ENCODE data around the gene NR5A1. TPM values are rescaled to one million over a fixed set of nuclear protein-coding genes. Genes with fewer than 3 reads are reported as not detected.

NR5A1 gene
- total and polyA plus RNA-seq, 2 of the 13 experiments (the other 11 are each of a cell fraction or from before 2014, with no cell fraction given) = 28.9 to 44.7 TPM

DNA sequence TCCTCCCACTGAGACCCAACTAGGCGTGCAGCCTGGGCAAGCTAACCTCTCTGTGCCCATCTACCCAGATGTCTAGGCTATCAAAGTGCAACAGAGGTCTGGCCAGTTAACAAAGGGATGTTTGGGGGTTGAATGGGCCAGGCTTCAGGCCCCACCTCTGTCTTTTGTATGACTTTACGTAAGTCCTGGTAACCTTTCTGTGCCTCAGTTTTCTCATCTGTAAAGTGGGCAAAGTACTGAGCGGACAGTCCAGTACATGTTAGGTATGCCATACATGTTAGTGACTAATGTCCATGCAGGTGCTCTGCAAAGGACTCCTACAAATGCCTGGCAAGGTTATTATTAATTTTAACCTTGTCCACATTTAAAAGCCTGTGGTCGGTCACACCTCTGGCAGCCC is 14.0 kb downstream of the NR5A1 start:
- ATAC-seq = no peak
- H3K4me2 ChIP-seq (ENCODE audit: low read depth, low read length) = no peak overlapping the region
- no peaks in the 10 kb centered on the region for H3K79me2 ChIP-seq (ENCODE audit: insufficient read depth, low read length)
- H4K20me1 ChIP-seq (ENCODE audit: insufficient read depth, low read length) = no peaks in the 10 kb centered on the region
- 82% methylated on average over 4 of the region's 4 CpGs for WGBS (ENCODE audit: low lambda C conversion rate)
- no peak overlapping the region for H3K27ac ChIP-seq (ENCODE audit: extremely low read length, insufficient read depth, low read length)
- BruUV-seq (replicated peaks) = no TSS peak
- in situ Hi-C loops (cut with HindIII; ENCODE audit: extremely low pct_ligation_motif_present, low pct_unique_long_range_greater_than_20kb) = no loop called here
- no peak overlapping the region for H3K4me3 ChIP-seq (replicated peaks in 1 of 3; ENCODE audit: insufficient read depth in 1 of 3, low read depth in 2 of 3, low read length in 3 of 3)
- no peak for DNase-seq (ENCODE audit: low spot score)
- TF ChIP-seq ZMYM3 (CRISPR knock-in tag; IDR thresholded peaks at IDR 0.05) (0 out of 2 replicates have a peak, but pooled peaks have one; percentile 31), SNAPC4 (CRISPR knock-in tag; IDR thresholded peaks at IDR 0.05) (no peak), TMF1 (CRISPR knock-in tag; IDR thresholded peaks at IDR 0.05; ENCODE audit: low read depth) (no peak), PHF8 (CRISPR knock-in tag; IDR thresholded peaks at IDR 0.05) (no peak), ZNF629 (CRISPR knock-in tag; conservative IDR thresholded peaks at IDR 0.05) (peak; percentile 90), ZNF709 (CRISPR knock-in tag; IDR thresholded peaks at IDR 0.05) (no peak)
- CTCF ChIA-PET (ENCODE audit: low intra/inter-chr PET ratio, low total read pairs) = no interaction called here
- H3K9ac ChIP-seq (ENCODE audit: insufficient read depth, low read depth, low read length) = no peak overlapping the region
- H3K9me3 ChIP-seq (ENCODE audit: low read length) = no peaks in the 10 kb centered on the region
- no peaks in the 10 kb centered on the region for H3K27me3 ChIP-seq (ENCODE audit: control insufficient read depth in 1 of 2, insufficient read depth in 2 of 2, low read length in 2 of 2)
- H3K36me3 ChIP-seq (replicated peaks in 1 of 2; ENCODE audit: control insufficient read depth in 1 of 2, insufficient read depth in 2 of 2, low read length in 2 of 2) = peaks cover 1 to 2% of the 10 kb centered on the region in 2 experiments; a peak in 2 of 5 replicates
- no peak for FAIRE-seq
- POLR2A ChIA-PET = no interaction called here
- intact Hi-C loops (cut with micrococcal nuclease; ENCODE audit: unreplicated experiment) = no loop called here
- H2AFZ ChIP-seq (ENCODE audit: low read length) = no peak overlapping the region
- peaks cover 11% of the 10 kb centered on the region for H3K4me1 ChIP-seq (ENCODE audit: insufficient read depth, low read length)
